DOHH2 (cell line): ENCODE measurements around the gene NUDT19.
"Not testable (repeated sequence)": the region's sequence is repeated elsewhere in the genome, so short reads cannot be mapped to it uniquely, and the experiment has no call there.

ENCODE experiments used
- CTCF ChIP-seq: fragments of 200-600 bp; sonication (generic); IDR thresholded peaks from one replicate; pipeline ENCODE4 v1.5.1; 2014; ENCODE audit warnings: antibody characterized with exemption, mild to moderate bottlenecking, low read depth, low read length; ENCODE audit not compliant: poor library complexity, severe bottlenecking
- EZH2phosphoT487 ChIP-seq: fragments of 200-600 bp; sonication (generic); IDR thresholded peaks from 2 replicates; pipeline ENCODE4 v1.6.1; 2017; ENCODE audit warnings: borderline replicate concordance, mild to moderate bottlenecking, antibody characterized with exemption, low read length, moderate library complexity, mixed read lengths

DNA sequence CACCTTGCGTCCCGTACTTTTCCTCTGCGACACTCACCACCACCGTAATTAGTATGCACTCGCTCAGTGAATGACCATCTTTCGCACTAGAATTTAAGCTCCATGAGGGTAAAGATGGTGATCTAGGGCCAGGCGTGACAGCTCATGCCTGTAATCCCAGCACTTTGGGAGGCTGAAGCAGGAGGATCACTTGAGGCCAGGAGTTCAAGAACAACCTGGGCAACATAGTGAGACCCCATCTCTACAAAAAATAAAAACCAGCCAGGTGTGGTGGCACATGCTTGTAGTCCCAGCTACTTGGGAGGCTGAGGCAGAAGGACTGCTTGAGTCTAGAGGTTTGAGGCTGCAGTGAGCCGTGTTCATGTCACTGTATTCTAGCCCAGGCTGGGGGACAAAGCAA, 35.2 kb upstream of the NUDT19 start:
- not testable (repeated sequence) for TF ChIP-seq CTCF, EZH2phosphoT487
